NOMO-1 treated with dmso at 0.1 percent for 144 hours (cell line): ENCODE data around the gene NFATC2IP.
"Not testable (repeated sequence)": the region's sequence is repeated elsewhere in the genome, so short reads cannot be mapped to it uniquely, and the experiment has no call there.

Experiments used
- DNase-seq: peaks from one replicate; lab custom pipeline; 2025; ENCODE audit not compliant: unreplicated experiment; lab: John Stamatoyannopoulos, UW

Gene NFATC2IP

DNA sequence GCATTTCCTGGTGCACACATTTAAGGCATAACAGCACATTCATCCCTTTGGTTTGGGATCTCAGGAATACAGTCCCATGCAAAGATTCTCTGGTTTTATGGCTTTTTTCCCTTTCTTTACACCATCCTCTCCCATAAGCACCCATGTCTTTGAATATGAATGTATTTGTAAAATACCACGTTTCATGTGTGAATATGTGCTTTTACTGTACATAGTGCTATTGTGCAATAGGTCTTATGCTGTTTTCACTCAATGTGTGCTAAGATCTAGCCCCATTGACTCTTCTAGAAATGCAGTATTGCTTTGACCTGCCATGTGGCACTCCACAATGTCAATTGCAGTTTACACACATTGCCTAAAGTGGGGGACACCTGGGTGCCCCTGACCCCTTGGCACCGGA, 13.8 kb downstream of the NFATC2IP start:
- DNase-seq = no peak

DNA sequence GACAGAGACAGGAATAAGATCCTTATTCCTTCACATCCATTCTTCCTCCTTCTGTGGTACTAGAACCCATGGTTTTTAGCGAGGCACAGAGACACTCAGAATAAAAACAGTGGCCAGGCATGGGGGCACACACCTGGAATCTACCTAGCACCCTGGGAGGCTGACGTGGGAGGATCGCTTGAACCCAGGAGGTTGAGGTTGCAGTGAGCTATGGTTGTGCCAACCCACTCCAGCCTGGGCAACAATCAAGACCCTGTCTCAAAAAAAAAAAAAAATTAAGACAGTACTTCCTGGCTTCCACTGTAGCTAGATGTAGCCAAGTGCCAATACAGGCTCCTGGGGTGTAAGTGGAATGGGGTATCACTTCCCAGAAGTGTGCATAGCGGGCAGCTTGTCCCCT, 16.4 kb downstream of the NFATC2IP start:
- DNase-seq = no peak

DNA sequence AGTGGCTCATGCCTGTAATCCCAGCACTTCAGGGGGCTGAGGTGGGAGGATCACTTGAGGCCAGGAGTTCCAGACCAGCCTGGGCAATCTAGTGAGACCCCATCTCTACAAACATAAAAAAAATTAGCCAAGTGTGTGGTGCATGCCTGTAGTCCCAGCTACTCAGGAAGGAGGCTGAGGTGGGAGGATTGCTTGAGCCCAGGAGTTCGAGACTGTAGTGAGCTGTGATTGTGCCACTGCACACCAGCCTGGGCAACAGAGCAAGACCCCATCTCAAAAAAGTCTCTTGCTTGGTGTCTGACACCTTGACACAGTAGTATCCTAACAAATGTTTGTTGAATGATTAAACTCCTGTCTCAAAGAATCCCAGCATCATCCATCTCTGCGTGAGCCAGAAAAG, 19.0 kb downstream of the NFATC2IP start:
- DNase-seq = not testable (repeated sequence)

GRCh38 chr16:28974007-28974436, 23.3 kb downstream of the NFATC2IP start:
- no peak for DNase-seq

DNA sequence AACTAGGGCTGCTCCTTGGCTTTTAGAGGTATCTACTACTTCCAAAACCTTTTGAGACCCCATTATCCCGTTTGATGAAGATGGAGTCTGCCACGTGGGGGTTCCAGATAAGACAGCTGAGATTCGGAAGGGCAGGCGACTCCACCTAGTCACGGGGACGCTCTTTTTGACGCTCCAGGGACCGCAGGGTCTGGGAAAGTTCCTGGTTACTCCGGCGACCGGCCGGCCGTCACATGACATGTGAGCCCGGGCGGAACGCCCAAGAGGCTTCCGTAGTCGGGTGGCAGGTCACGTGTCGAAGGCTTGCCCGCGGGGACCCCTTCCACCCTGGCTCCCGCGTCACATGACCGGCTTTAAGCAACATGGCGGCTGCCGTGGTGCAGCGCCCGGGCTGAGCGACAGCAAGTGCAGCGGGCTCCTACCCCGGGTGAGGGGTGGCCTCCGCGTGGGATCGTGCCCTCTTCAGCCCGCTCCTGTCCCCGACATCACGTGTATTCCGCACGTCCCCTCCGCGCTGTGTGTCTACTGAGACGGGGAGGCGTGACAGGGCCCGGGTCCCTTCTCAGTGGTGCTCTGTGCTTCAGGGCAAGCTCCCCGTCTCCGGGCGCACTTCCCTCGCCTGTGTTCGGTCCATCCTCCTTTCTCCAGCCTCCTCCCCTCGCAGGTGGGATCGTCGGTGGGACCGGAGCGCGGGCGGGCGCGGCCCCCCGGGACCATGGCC, 23.9 kb downstream of the NFATC2IP start, which contains the start of gene SPNS1:
Gene SPNS1 (plus strand): TSS at position 342 of the 721 bp plus-strand sequence. CDS start 374 bp downstream, at position 716.
- peak; percentile 87 for DNase-seq

DNA sequence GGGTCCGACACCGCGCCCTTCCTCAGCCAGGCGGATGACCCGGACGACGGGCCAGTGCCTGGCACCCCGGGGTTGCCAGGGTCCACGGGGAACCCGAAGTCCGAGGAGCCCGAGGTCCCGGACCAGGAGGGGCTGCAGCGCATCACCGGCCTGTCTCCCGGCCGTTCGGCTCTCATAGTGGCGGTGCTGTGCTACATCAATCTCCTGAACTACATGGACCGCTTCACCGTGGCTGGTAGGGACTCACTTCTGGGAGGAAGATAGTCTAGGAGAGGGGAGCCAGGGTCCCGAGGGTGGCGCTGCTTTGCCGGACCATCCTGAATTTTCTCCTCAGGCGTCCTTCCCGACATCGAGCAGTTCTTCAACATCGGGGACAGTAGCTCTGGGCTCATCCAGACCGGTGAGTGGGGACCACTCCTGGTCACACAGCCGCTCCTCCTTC, 24.4 kb downstream of the NFATC2IP start:
- no peak for DNase-seq

DNA sequence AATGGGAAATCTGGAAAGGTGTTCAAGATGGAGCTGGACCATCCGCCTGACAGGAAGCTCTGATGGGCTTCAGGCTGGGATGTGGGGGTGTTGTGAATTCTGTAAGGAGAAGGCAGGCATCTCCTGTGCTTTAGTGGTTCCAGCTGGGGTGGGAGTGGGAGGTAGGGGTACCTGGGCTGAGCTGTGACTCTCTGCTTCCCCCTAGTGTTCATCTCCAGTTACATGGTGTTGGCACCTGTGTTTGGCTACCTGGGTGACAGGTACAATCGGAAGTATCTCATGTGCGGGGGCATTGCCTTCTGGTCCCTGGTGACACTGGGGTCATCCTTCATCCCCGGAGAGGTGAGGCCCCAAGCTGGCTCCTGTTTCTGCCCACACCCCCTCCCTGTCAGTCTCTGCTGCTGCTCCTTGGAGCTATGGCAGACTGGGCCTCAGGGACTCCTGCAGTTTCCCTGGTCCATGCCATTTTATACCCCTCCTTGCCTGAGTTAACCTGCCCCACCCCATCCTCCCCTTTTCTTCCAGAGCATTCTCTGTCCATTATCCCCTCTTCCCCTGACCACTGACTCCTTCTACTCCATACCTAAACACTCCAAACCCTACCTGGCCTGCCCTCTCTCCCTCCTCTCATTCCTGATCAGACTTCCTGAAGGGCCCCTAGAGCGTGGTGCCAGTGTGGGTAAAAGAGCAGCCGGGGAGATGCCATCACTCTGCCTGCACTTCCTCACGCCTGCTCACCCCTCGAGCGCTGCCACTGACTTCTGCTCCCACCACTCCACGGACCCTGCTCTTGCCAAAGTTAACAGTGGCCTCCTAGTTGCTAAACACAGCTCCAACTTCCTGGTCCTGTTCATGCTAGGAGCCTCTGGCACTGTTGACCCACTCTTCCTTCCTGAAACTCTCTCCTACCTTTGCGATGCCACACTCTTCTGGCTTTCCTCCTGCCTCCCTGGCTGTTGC, 27.2 kb downstream of the NFATC2IP start:
- no peak for DNase-seq

GRCh38 chr16:28980330-28980729, 29.6 kb downstream of the NFATC2IP start:
- DNase-seq = not testable (repeated sequence)

DNA sequence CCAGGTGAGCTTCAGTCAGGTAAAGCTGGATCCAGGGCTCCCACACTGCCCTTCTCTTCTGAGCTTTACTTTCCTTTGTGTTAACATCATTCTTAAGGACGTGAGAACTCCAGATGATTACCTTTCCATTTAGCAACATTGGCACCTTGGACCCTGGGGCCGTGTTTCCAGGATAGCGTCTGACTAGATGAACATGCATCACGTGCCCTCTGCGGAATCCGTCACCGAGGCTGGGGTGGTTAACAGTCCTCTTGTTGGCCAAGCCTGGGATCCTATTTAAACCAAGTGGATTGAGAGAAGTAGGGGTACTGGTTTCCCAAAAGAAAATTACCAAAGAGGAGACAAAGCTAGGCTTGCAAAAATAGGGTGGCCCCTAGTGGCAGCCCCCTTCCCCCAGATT, 30.2 kb downstream of the NFATC2IP start:
- DNase-seq = no peak

- no peak for DNase-seq
Observed at GRCh38 chr16:28981517-28981916, 30.8 kb downstream of the NFATC2IP start.

GRCh38 chr16:28982418-28982817, 31.7 kb downstream of the NFATC2IP start:
- DNase-seq = no peak

- no peak for DNase-seq
Observed at GRCh38 chr16:28982949-28983348, 32.2 kb downstream of the NFATC2IP start.

DNA sequence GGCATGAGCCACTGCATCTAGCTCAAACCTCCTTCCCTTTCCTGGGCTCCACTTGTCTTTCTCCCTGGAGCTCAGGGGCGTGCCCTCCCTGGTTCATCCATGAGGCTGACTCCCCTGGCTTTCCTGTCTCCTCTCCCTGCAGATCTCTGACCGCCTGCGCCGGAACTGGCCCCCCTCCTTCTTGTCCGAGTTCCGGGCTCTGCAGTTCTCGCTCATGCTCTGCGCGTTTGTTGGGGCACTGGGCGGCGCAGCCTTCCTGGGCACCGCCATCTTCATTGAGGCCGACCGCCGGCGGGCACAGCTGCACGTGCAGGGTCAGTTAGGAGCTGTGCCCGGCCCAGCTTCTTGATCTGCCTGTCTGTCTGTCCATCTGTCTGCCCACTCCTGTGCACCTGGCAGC, 32.9 kb downstream of the NFATC2IP start:
- peak; percentile 84 for DNase-seq

DNA sequence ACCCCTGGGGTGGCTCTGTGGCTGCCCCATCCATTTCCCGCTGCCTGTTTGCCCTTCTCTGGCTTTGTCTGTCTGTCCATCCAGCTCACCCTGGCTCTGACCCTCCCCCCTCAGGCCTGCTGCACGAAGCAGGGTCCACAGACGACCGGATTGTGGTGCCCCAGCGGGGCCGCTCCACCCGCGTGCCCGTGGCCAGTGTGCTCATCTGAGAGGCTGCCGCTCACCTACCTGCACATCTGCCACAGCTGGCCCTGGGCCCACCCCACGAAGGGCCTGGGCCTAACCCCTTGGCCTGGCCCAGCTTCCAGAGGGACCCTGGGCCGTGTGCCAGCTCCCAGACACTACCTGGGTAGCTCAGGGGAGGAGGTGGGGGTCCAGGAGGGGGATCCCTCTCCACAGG, 33.4 kb downstream of the NFATC2IP start:
- DNase-seq = no peak

DNA sequence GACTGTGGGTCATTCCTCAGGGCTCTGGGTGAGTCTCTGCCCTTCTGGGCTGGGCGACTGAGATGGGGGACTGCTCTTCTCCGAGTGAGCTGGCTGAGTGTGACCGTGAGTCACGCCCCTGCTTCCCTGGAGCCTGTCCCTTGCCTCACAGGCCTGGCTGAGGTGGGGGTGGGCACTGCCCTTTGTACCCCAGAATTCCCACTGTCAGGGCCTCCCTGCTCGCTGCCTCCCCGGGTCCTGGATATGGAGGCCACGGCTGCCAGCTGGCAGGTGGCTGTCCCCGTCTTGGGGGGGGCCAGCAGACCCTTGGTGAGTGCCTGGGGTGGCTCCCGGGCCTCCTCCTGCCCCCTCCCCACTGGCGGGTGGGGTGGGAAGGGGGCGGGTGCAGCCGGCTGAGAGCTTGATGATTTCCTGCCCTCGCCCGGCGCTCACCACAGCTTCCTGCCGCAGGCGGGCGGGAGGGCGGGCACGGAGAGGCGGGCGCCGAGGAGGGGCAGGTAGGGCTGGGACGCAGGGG, 33.9 kb downstream of the NFATC2IP start, which contains the start of gene LAT:
Gene LAT (plus strand): TSS at position 434 of the 517 bp plus-strand sequence. CDS start 366 bp downstream, outside the sequence.
- DNase-seq = peak; percentile 68

DNA sequence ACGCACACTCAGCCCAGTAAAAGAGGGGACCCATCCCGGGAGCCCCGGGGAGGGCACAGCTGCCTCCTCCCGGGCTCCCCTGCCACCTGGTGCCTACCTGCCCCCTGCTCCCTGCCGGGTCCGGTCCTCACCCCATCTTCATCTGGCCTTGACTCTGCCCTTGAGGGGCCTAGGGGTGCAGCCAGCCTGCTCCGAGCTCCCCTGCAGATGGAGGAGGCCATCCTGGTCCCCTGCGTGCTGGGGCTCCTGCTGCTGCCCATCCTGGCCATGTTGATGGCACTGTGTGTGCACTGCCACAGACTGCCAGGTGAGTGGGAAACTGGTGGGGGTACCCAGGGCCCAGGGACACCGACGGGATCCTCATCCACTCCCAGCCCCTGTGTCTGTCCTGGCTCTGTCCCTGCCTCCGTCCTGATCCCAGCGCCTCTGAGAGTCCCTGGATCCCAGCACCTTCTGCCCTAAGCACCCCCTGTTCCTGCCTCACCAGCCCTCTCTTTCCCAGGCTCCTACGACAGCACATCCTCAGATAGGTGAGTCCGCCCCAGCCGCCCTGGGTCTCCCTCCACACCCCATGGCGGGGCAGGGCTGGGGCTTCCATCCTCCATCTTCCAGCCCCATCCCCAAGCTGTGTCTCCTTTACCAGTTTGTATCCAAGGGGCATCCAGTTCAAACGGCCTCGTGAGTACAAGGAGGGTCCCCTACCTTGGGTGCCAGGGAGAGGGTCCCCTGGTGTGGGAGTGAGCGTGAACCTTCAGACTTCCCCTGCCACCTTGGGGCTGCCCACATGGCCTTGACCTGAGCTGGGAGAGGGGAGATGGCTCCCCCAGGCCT, 34.7 kb downstream of the NFATC2IP start:
- no peak for DNase-seq

DNA sequence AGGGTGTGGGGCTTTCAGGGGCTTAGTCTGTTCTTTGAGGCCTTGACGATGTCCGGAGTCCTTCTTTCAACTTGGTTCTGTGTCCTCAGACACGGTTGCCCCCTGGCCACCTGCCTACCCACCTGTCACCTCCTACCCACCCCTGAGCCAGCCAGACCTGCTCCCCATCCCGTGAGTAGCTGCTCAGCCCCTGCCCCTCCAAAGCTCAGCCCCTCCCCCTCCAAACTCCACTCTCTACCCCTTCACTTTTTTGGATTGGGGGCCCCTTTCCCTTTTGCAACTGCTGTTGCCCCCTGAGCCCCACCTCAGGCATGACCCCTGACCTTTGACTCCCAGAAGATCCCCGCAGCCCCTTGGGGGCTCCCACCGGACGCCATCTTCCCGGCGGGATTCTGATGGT, 35.3 kb downstream of the NFATC2IP start:
- DNase-seq = no peak

DNA sequence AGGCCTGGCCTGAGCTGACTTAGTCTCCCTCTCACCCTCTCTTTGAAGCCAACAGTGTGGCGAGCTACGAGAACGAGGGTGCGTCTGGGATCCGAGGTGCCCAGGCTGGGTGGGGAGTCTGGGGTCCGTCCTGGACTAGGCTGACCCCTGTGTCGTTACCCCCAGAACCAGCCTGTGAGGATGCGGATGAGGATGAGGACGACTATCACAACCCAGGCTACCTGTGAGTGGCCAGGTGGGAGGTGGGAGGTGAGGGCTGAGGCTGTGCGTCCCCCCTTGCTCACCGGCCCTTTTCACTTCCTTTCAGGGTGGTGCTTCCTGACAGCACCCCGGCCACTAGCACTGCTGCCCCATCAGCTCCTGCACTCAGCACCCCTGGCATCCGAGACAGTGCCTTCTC, 35.8 kb downstream of the NFATC2IP start:
- no peak for DNase-seq

DNA sequence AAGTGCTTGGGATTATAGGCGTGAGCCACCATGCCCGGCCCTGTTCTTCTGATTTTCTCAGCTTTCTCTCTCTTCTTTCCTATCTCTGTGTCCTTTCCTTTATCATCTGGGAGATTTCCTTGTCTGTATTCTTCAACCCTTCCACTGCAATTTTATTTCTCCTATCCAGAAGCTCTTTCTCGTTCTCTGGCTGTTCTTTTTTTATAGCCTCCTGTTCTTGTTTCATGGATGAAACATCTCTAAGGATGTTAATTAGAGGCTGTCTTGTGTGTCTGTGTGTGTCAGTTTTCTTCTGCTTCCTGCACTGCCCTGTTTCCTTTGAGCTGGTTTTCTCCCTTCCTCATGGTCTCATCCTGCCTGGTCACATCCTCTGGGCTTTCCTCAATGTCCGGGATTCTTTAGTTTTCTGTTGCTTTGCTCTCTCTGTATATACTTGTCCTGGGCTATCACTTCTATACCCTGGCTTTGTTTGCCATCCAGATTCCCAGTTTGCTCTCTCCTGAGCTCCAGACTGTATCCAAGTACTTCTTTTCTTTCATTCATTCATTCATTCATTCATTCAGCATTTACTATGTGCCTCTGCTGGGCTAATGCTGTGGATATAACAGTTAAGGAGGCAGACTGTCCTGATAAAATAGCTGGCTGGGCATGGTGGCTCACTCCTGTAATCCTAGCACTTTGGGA, 36.6 kb downstream of the NFATC2IP start:
- DNase-seq = no peak

DNA sequence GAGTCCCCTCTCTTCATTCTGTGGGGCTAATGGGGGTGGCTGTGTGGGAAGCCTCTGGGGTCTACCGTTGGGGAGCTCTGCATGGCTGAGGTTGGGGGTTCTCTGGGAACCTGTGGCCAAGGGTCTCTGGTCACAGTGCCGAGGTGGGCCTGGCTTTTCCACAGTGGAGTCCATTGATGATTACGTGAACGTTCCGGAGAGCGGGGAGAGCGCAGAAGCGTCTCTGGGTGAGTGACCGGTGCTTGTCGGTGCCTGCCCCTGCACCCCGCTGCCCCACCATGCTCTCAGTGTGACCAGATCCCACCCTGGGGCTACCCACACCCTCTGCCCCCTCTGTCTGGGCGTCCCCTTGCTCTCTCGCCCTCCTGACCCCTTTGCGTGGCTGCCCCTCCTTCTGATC, 38.6 kb downstream of the NFATC2IP start:
- no peak for DNase-seq
